Hepatocyte (in vitro differentiated cells): ENCODE measurements around the gene BMP7. TPM values are rescaled to one million over a fixed set of nuclear protein-coding genes. Genes with fewer than 3 reads are reported as not detected.

Experiments used
- DNase-seq: peaks from one replicate; pipeline ENCODE4 v3.0.0-alpha.2; 2016; ENCODE audit warnings: low spot score
- H2AFZ ChIP-seq: fragments of 200-600 bp; sonication (generic); 2 replicates; pipeline ENCODE4 v1.6.0; 2016; ENCODE audit warnings: antibody characterized with exemption, mild to moderate bottlenecking
- H3K27ac ChIP-seq: fragments of 200-600 bp; sonication (generic); 2 replicates; pipeline ENCODE4 v1.5.1; 2016; ENCODE audit warnings: mild to moderate bottlenecking
- H3K27me3 ChIP-seq: fragments of 200-600 bp; sonication (generic); 2 replicates; pipeline ENCODE4 v1.6.1; 2016
- H3K36me3 ChIP-seq: fragments of 200-600 bp; sonication (generic); replicated peaks from 2 replicates; pipeline ENCODE4 v1.5.1; 2016; ENCODE audit warnings: low read depth; ENCODE audit not compliant: insufficient read depth
- H3K4me1 ChIP-seq: fragments of 200-600 bp; sonication (generic); 2 replicates; pipeline ENCODE4 v1.5.1; 2016; ENCODE audit warnings: mild to moderate bottlenecking, moderate library complexity; ENCODE audit not compliant: insufficient read depth
- H3K4me2 ChIP-seq: fragments of 200-600 bp; sonication (generic); 2 replicates; pipeline ENCODE4 v1.6.0; 2016
- H3K4me3 ChIP-seq: fragments of 200-600 bp; sonication (generic); 2 replicates; pipeline ENCODE4 v1.5.1; 2016; ENCODE audit warnings: mild to moderate bottlenecking
- H3K79me2 ChIP-seq: fragments of 200-600 bp; sonication (generic); 2 replicates; pipeline ENCODE4 v1.6.0; 2017; ENCODE audit warnings: mild to moderate bottlenecking
- H3K9me2 ChIP-seq: fragments of 200-600 bp; sonication (generic); replicated peaks from 2 replicates; pipeline ENCODE4 v1.6.0; 2017; ENCODE audit warnings: mild to moderate bottlenecking; ENCODE audit not compliant: insufficient read depth
- H3K9me3 ChIP-seq: fragments of 200-600 bp; sonication (generic); 2 replicates; pipeline ENCODE4 v1.5.1; 2016; ENCODE audit warnings: low read depth, mild to moderate bottlenecking
- H4K20me1 ChIP-seq: fragments of 200-600 bp; sonication (generic); 2 replicates; pipeline ENCODE4 v1.6.0; 2016; ENCODE audit warnings: mild to moderate bottlenecking; ENCODE audit not compliant: insufficient read depth, poor library complexity, severe bottlenecking
- EZH2 ChIP-seq: fragments of 200-600 bp; sonication (generic); IDR thresholded peaks from 2 replicates; pipeline ENCODE4 v1.6.1; 2016; ENCODE audit warnings: antibody characterized with exemption, mild to moderate bottlenecking, borderline replicate concordance
- EZH2phosphoT487 ChIP-seq: fragments of 200-600 bp; sonication (generic); IDR thresholded peaks from one replicate; pipeline ENCODE4 v1.6.1; 2018; ENCODE audit warnings: antibody characterized with exemption, mild to moderate bottlenecking, low read depth, moderate library complexity; ENCODE audit not compliant: unreplicated experiment, severe bottlenecking
- WGBS: methylation state at CpG from one replicate; pipeline ENCODE4 v1.1.6; 2016; ENCODE audit warnings: low lambda C conversion rate; ENCODE audit errors: missing lambda C conversion rate; 5-methylcytosine and 5-hydroxymethylcytosine counted together
- polyA plus RNA-seq: library from polyadenylated mRNA; unstranded; fragments of >200 nt; fragmentation: Nextera tagmentation; extraction: Ambion mirVana; gene quantifications from 2 replicates; pipeline ENCODE4 v1.2.1, GENCODE V29; 2016
- total RNA-seq: library from RNA; depleted of rRNA; stranded (reverse); fragments of >200 nt; gene quantifications from 2 replicates; pipeline ENCODE4 v1.2.3, GENCODE V29; 2014
- TF ChIP-seq, protein P1 (sequence below): fragments of 200-600 bp; sonication (generic); IDR thresholded peaks from 2 replicates; pipeline ENCODE4 v1.5.1; 2016; ENCODE audit warnings: antibody characterized with exemption, mild to moderate bottlenecking; ENCODE audit not compliant: poor library complexity

BMP7 gene
- total and polyA plus RNA-seq, 2 experiments from 2014 or later: 9.1 to 14.8 TPM

DNA sequence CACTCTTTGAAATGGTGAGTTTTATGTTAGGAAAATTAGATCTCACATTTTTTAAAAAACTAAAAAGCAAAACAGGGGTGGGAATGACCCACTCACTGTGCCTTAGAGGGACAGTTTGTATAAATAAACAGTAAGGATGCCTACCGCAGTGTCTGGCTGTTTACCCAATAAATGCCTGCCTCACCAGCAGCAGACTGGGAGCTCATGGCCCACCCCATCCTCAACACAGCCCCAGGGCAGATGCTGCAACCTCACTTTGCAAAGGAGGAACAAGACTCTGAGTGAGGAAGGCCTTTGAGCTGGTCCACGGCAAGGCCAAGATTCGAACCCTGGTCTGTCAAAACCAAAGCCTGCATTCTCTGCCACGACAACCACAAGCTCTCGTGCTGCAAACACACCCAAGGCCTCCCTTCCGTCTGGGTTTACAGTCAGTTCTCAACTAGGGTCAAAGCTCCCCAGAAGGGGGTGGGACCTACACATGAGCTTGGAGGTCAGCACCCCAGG, 77.8 kb downstream of the BMP7 start:
- Histone ChIP-seq H3K9me2 (no peaks in the 10 kb centered on the region), H3K79me2 (no peaks in the 10 kb centered on the region), H3K27me3 (no peaks in the 10 kb centered on the region), H3K4me3 (no peak overlapping the region), H3K36me3 (no peaks in the 10 kb centered on the region), H4K20me1 (no peaks in the 10 kb centered on the region), H3K9me3 (no peaks in the 10 kb centered on the region), H3K4me2 (no peak overlapping the region), H3K4me1 (no peaks in the 10 kb centered on the region), H2AFZ (no peak overlapping the region), H3K27ac (no peak overlapping the region)
- DNase-seq: no peak
- 81% methylated on average over 6 of the region's 6 CpGs for WGBS
- TF ChIP-seq, protein P1, sequence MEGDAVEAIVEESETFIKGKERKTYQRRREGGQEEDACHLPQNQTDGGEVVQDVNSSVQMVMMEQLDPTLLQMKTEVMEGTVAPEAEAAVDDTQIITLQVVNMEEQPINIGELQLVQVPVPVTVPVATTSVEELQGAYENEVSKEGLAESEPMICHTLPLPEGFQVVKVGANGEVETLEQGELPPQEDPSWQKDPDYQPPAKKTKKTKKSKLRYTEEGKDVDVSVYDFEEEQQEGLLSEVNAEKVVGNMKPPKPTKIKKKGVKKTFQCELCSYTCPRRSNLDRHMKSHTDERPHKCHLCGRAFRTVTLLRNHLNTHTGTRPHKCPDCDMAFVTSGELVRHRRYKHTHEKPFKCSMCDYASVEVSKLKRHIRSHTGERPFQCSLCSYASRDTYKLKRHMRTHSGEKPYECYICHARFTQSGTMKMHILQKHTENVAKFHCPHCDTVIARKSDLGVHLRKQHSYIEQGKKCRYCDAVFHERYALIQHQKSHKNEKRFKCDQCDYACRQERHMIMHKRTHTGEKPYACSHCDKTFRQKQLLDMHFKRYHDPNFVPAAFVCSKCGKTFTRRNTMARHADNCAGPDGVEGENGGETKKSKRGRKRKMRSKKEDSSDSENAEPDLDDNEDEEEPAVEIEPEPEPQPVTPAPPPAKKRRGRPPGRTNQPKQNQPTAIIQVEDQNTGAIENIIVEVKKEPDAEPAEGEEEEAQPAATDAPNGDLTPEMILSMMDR: no peak

GRCh38 chr20:57188056-57188455, 78.4 kb downstream of the BMP7 start:
- no peak overlapping the region for H3K4me2 ChIP-seq
- H3K27ac ChIP-seq: no peak overlapping the region
- H3K9me2 ChIP-seq: no peaks in the 10 kb centered on the region
- no peaks in the 10 kb centered on the region for H3K27me3 ChIP-seq
- H3K4me1 ChIP-seq: no peaks in the 10 kb centered on the region
- no peaks in the 10 kb centered on the region for H3K36me3 ChIP-seq
- no peak overlapping the region for H2AFZ ChIP-seq
- no peaks in the 10 kb centered on the region for H3K9me3 ChIP-seq
- no peak overlapping the region for H3K4me3 ChIP-seq
- DNase-seq: no peak
- no peaks in the 10 kb centered on the region for H3K79me2 ChIP-seq
- WGBS: 91% methylated on average over 9 of the region's 9 CpGs
- TF ChIP-seq EZH2phosphoT487 (no peak), EZH2 (no peak)
- TF ChIP-seq, protein P1: no peak
- H4K20me1 ChIP-seq: no peaks in the 10 kb centered on the region

DNA sequence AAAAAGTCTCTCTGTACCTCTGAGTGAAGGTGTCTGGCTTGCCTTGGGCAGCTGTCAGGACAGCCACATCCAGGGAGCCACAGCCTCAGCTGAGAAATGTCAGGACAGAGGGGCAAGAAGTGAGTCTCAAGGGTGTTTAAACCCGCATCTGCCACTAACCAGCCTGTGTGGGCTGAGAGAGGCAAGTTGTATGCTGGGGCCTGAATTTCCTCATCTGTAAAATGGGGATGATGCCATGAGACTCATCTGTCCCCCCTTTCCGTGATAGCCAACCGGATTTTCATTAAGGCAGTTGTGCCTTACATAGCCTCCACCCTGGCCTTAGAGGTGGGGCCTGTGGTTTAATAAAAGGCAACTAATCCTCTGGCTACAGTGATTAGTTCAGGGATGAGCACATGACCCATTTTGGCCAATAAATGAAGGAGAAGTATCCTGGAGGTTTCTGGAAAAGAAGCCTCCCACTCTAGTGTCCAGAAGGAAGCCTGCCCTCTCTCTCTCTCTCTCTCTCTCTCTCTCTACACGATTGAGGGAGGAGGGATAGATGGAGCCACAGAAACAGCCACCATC, 79.3 kb downstream of the BMP7 start:
- H3K79me2 ChIP-seq: no peaks in the 10 kb centered on the region
- TF ChIP-seq EZH2phosphoT487: no peak
- TF ChIP-seq, protein P1: no peak
- H3K27ac ChIP-seq: no peak overlapping the region
- H3K27me3 ChIP-seq: no peaks in the 10 kb centered on the region
- no peak overlapping the region for H2AFZ ChIP-seq
- H3K4me1 ChIP-seq: no peaks in the 10 kb centered on the region
- H3K9me2 ChIP-seq: no peaks in the 10 kb centered on the region
- H3K4me3 ChIP-seq: no peak overlapping the region
- no peaks in the 10 kb centered on the region for H4K20me1 ChIP-seq
- no peaks in the 10 kb centered on the region for H3K9me3 ChIP-seq
- DNase-seq: no peak
- no peak overlapping the region for H3K4me2 ChIP-seq
- WGBS: 88% methylated on average over 4 of the region's 4 CpGs
- no peaks in the 10 kb centered on the region for H3K36me3 ChIP-seq

DNA sequence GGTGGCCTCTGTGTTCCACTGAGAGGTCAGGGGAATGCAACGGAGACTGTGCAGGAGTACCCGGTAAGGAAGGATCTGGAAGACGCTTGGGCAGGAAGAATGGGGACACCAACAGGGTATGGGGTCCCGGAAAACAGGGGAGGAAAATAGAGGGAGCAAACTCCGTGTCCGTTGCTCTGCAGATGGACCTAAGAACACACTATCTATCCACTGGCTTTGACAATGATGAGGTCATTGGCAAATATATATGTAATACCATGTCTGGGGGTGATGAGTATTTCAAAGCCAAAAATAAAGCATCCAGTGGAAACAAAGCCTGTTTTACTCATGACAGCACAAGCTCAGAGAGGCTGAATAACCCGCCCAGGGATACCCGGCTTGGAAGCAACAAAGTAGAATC, 80.2 kb downstream of the BMP7 start:
- no peaks in the 10 kb centered on the region for H4K20me1 ChIP-seq
- no peak overlapping the region for H3K4me3 ChIP-seq
- no peak overlapping the region for H2AFZ ChIP-seq
- H3K4me2 ChIP-seq: no peak overlapping the region
- H3K27me3 ChIP-seq: no peaks in the 10 kb centered on the region
- no peaks in the 10 kb centered on the region for H3K36me3 ChIP-seq
- TF ChIP-seq EZH2 (no peak), EZH2phosphoT487 (no peak)
- TF ChIP-seq, protein P1: no peak
- H3K27ac ChIP-seq: no peak overlapping the region
- no peak for DNase-seq
- no peaks in the 10 kb centered on the region for H3K79me2 ChIP-seq
- no peaks in the 10 kb centered on the region for H3K9me3 ChIP-seq
- H3K4me1 ChIP-seq: no peaks in the 10 kb centered on the region
- no peaks in the 10 kb centered on the region for H3K9me2 ChIP-seq
- 85% methylated on average over 8 of the region's 8 CpGs for WGBS
